Astrocyte (in vitro differentiated cells and primary cell): ENCODE data around the gene RPL27A.

ENCODE experiments used
- CTCF ChIP-seq: IDR thresholded peaks from 2 replicates; pipeline ENCODE4 v1.5.1; 2011; ENCODE audit warnings: low read depth, mild to moderate bottlenecking, inconsistent platforms, low read length, moderate library complexity; ENCODE audit not compliant: insufficient read depth
- EZH2 ChIP-seq: IDR thresholded peaks from 2 replicates; pipeline ENCODE4 v1.6.1; 2012; ENCODE audit warnings: mild to moderate bottlenecking, low read length, inconsistent platforms; ENCODE audit not compliant: insufficient read depth

- TF ChIP-seq CTCF (no peak), EZH2 (no peak)
Measured at GRCh38 chr11:8701891-8702597, 19.5 kb downstream of the RPL27A start.
